Upper lobe of right lung (tissue), 1 donor: ENCODE data around the gene SLC6A17. TPM values are rescaled to one million over a fixed set of nuclear protein-coding genes. Genes with fewer than 3 reads are reported as not detected.

Source experiments
- ATAC-seq: fragments of 200-7000 bp; cut with Tn5 transposase; one replicate; pipeline ENCODE4 v1.9.1; 2020; ENCODE audit warnings: mild to moderate bottlenecking, moderate library complexity
- DNase-seq: peaks from one replicate; pipeline ENCODE4 v3.0.0-alpha.2; 2020
- H3K27ac ChIP-seq: fragments of 200-600 bp; one replicate; pipeline ENCODE4 v1.8.0; 2022
- H3K27me3 ChIP-seq: fragments of 200-600 bp; one replicate; pipeline ENCODE4 v1.8.0; 2022; ENCODE audit warnings: mild to moderate bottlenecking
- H3K36me3 ChIP-seq: fragments of 200-600 bp; one replicate; pipeline ENCODE4 v1.8.0; 2022
- H3K4me1 ChIP-seq: fragments of 200-600 bp; one replicate; pipeline ENCODE4 v1.8.0; 2022
- H3K4me3 ChIP-seq: fragments of 200-600 bp; one replicate; pipeline ENCODE4 v1.8.0; 2022; ENCODE audit warnings: mild to moderate bottlenecking
- H3K9me3 ChIP-seq: fragments of 200-600 bp; one replicate; pipeline ENCODE4 v1.8.0; 2022
- intact Hi-C: fragments of 100-400 bp; cut with DNase I; formaldehyde crosslinking; loops from one replicate; pipeline ENCODE4 v1.11.0; 2022
- total RNA-seq: library from RNA; stranded (reverse); fragmentation: NEBNext Ultra II Directional; extraction: Animal tissue kit (Norgen Biotek cat#: 25700); gene quantifications from one replicate; pipeline ENCODE4 v1.2.1, GENCODE V29; 2021
- TF ChIP-seq, protein P1 (sequence below): fragments of 200-600 bp; IDR thresholded peaks from one replicate; pipeline ENCODE4 v1.8.0; 2022; ENCODE audit warnings: antibody characterized with exemption
- donor health status: DM: no; HTN: yes; CAD: no; lungs with severe emphysema.

The SLC6A17 gene
- total RNA-seq, 1 donor from 2014 or later: 0.06 TPM

DNA sequence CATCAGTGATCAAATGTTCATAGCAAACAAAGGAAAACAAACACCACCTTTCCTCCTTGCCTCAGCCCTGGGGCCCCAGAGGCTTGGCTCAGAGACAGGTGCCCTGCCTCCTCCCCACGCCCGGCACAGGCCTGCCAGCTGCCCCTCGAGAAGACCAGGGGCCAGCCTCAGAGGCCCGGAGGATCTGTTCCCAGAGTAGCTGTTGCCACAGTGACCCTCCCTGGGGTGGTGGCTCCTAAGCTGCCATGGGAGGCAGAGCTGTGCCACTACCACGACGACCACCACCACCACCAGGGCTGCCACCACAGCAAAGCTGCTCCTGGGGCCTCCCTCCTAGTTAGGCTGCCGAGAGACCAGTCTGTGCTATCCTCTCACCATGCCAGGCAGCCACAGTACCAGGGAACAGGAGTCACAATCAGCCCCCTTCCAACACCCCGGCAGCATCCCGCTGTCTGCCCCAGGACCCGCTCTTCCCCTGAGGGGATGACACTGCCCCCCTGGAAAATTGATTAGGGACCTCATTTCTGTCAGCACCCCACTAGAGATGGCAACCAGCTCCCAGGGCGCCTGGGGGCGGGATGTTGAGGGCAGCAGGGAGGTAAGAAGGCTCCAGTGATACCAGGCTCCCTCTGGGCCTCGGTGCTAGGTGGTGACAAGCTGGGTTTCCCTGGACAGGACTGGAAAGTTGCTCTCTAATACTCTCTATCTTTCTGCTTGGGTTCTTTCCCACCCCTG, 90.3 kb downstream of the SLC6A17 start:
- TF ChIP-seq, protein P1, sequence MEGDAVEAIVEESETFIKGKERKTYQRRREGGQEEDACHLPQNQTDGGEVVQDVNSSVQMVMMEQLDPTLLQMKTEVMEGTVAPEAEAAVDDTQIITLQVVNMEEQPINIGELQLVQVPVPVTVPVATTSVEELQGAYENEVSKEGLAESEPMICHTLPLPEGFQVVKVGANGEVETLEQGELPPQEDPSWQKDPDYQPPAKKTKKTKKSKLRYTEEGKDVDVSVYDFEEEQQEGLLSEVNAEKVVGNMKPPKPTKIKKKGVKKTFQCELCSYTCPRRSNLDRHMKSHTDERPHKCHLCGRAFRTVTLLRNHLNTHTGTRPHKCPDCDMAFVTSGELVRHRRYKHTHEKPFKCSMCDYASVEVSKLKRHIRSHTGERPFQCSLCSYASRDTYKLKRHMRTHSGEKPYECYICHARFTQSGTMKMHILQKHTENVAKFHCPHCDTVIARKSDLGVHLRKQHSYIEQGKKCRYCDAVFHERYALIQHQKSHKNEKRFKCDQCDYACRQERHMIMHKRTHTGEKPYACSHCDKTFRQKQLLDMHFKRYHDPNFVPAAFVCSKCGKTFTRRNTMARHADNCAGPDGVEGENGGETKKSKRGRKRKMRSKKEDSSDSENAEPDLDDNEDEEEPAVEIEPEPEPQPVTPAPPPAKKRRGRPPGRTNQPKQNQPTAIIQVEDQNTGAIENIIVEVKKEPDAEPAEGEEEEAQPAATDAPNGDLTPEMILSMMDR: no peak
- H3K4me1 ChIP-seq: peaks cover 6% of the 10 kb centered on the region
- DNase-seq (no peak), ATAC-seq (no peak)
- no peaks in the 10 kb centered on the region for H3K9me3 ChIP-seq
- intact Hi-C loops: no loop called here
- H3K4me3 ChIP-seq: no peak overlapping the region
- H3K27ac ChIP-seq: no peak overlapping the region
- H3K27me3 ChIP-seq: no peaks in the 10 kb centered on the region
- H3K36me3 ChIP-seq: no peaks in the 10 kb centered on the region

DNA sequence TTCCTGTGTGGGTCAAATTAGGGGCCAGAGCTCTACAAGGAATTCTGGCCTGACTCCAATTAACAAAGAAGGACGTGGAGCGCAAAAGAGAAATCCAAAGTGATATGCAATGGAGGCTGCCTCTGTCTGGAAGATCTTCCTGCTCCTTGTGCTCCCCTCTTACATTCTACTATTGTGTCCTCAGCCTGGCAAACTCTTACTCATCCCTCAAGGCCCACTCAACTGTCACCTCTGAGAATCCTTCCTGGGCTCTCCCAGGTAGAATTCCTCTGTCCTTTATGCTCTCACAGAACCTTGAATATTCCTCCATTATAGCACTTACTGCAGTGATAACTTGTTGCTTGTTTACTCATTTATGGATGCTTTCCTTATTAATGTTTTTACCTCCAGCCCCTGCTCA, 91.2 kb downstream of the SLC6A17 start:
- Histone ChIP-seq H3K27me3 (no peaks in the 10 kb centered on the region), H3K4me3 (no peak overlapping the region), H3K9me3 (no peaks in the 10 kb centered on the region), H3K4me1 (peaks cover 6% of the 10 kb centered on the region), H3K27ac (no peak overlapping the region), H3K36me3 (no peaks in the 10 kb centered on the region)
- TF ChIP-seq, protein P1: no peak
- no peak for ATAC-seq
- DNase-seq: no peak
- intact Hi-C loops: no loop called here

GRCh38 chr1:110242062-110242461, 91.8 kb downstream of the SLC6A17 start:
- no peaks in the 10 kb centered on the region for H3K9me3 ChIP-seq
- DNase-seq (no peak), ATAC-seq (no peak)
- no peak overlapping the region for H3K27ac ChIP-seq
- H3K4me3 ChIP-seq: no peak overlapping the region
- intact Hi-C loops: no loop called here
- H3K4me1 ChIP-seq: peaks cover 6% of the 10 kb centered on the region
- H3K27me3 ChIP-seq: no peaks in the 10 kb centered on the region
- TF ChIP-seq, protein P1: no peak
- H3K36me3 ChIP-seq: no peaks in the 10 kb centered on the region

DNA sequence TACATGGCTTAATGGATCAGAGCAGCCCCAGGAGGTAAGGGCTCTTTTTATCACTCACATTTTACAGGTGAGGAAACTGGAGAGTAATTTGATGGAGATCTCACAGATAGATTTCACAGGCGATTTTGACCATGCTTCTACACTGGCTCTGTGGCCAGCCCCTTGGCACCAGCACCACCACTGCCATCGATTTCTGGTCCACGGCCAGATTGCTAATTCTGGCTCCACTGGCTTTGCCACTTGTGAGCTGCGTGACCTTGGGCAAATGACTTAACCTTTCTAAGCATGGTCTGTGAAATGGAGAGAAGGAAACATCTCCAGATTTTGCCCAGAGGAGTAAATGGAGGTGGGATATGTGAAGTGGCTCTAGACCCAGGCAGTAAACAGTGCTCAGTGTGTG, 92.4 kb downstream of the SLC6A17 start:
- no peak overlapping the region for H3K4me3 ChIP-seq
- H3K36me3 ChIP-seq: no peaks in the 10 kb centered on the region
- H3K9me3 ChIP-seq: no peaks in the 10 kb centered on the region
- H3K27ac ChIP-seq: no peak overlapping the region
- intact Hi-C loops: no loop called here
- TF ChIP-seq, protein P1: no peak
- DNase-seq: no peak
- no peak for ATAC-seq
- H3K4me1 ChIP-seq: peaks cover 6% of the 10 kb centered on the region
- H3K27me3 ChIP-seq: no peaks in the 10 kb centered on the region

DNA sequence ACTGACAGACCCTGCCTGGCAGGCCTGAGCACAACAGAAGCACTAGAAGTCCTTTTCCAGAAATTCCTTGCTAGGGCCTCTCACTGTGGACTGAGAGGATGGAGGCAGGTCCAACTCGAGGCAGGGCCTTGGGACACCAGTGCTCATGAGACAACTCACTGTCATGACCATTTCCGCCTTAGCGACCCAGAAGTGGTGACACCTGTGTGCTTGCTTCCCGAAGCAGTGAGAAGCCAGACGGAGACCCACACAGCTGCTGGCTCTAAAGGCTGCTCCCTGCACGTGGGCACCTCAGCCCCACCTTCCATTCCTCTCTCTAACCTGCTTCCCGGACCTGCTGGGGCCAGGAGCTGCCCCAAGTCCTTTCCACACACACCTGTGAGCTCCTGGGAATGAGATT, 92.9 kb downstream of the SLC6A17 start:
- Histone ChIP-seq H3K4me3 (no peak overlapping the region), H3K4me1 (peaks cover 6% of the 10 kb centered on the region), H3K9me3 (no peaks in the 10 kb centered on the region), H3K36me3 (no peaks in the 10 kb centered on the region), H3K27ac (no peak overlapping the region), H3K27me3 (no peaks in the 10 kb centered on the region)
- ATAC-seq (no peak), DNase-seq (no peak)
- intact Hi-C loops: no loop called here
- TF ChIP-seq, protein P1: no peak

GRCh38 chr1:110243574-110243973, 93.3 kb downstream of the SLC6A17 start:
- Histone ChIP-seq H3K27me3 (no peaks in the 10 kb centered on the region), H3K9me3 (no peaks in the 10 kb centered on the region), H3K36me3 (no peaks in the 10 kb centered on the region), H3K4me1 (peaks cover 6% of the 10 kb centered on the region), H3K4me3 (no peak overlapping the region), H3K27ac (no peak overlapping the region)
- TF ChIP-seq, protein P1: no peak
- intact Hi-C loops: no loop called here
- DNase-seq (no peak), ATAC-seq (no peak)
